Lower leg skin (tissue), 4 donors: ENCODE results near the gene VSTM1. TPM values are rescaled to one million over a fixed set of nuclear protein-coding genes. Genes with fewer than 3 reads are reported as not detected.
"Not testable (repeated sequence)": the region's sequence is repeated elsewhere in the genome, so short reads cannot be mapped to it uniquely, and the experiment has no call there.

Experiments
- DNase-seq, 2 donors: peaks; one replicate each; pipeline ENCODE4 v3.0.0-alpha.2; 2019; ENCODE audit warnings: low spot score in 2 of 2
- H3K4me3 ChIP-seq: fragments of 200-600 bp; sonication (generic); 2 replicates; pipeline ENCODE4 v1.5.1; 2017; ENCODE audit warnings: mild to moderate bottlenecking, low read depth; ENCODE audit not compliant: poor library complexity, severe bottlenecking
- POLR2A ChIP-seq, 2 donors: fragments of 450-650 bp; IDR thresholded peaks; one replicate each; pipeline ENCODE4 v1.6.1; 2016 to 2017; ENCODE audit warnings: antibody characterized with exemption in 2 of 2, mild to moderate bottlenecking in 1 of 2, moderate library complexity in 1 of 2
- WGBS, 2 donors: methylation state at CpG; one replicate each; pipeline ENCODE4 v1.1.5; 2018; 5-methylcytosine and 5-hydroxymethylcytosine counted together
- intact Hi-C: fragments of 100-400 bp; cut with DNase I; formaldehyde crosslinking; loops from one replicate; pipeline ENCODE4 v1.15.0; 2023; ENCODE audit warnings: low total_unique reads
- total RNA-seq, 4 donors: library from RNA; depleted of rRNA; stranded (reverse); fragments of >200 nt; gene quantifications; one replicate each; pipeline ENCODE4 v1.1.0, GENCODE V29; 2016
- TF ChIP-seq, protein P1 (sequence below), 3 donors: fragments of 450-650 bp; IDR thresholded peaks; one replicate each; pipeline ENCODE4 v1.5.1; 2016; ENCODE audit warnings: antibody characterized with exemption in 3 of 3, mild to moderate bottlenecking in 3 of 3, moderate library complexity in 2 of 3

Gene VSTM1
- total RNA-seq, 4 donors from 2014 or later = not detected

DNA sequence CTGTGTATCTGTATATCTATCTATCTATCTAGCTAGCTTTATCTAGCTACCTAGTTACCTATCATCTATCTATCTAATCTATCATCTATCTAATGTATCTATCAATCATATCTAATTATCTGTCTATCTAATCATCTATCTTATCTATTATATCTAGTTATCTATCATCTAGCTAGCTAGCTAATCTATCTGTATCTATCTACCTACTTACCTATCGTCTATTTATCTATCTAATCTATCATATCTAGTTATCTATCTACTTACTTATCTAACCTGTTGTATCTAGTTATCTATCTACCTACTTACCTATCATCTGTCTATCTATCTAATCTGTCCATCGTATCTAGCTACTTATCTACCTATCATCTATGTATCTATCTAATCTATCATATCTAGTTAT, 17.9 kb downstream of the VSTM1 start:
- TF ChIP-seq, protein P1, sequence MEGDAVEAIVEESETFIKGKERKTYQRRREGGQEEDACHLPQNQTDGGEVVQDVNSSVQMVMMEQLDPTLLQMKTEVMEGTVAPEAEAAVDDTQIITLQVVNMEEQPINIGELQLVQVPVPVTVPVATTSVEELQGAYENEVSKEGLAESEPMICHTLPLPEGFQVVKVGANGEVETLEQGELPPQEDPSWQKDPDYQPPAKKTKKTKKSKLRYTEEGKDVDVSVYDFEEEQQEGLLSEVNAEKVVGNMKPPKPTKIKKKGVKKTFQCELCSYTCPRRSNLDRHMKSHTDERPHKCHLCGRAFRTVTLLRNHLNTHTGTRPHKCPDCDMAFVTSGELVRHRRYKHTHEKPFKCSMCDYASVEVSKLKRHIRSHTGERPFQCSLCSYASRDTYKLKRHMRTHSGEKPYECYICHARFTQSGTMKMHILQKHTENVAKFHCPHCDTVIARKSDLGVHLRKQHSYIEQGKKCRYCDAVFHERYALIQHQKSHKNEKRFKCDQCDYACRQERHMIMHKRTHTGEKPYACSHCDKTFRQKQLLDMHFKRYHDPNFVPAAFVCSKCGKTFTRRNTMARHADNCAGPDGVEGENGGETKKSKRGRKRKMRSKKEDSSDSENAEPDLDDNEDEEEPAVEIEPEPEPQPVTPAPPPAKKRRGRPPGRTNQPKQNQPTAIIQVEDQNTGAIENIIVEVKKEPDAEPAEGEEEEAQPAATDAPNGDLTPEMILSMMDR (IDR thresholded peaks at IDR 0.05) = no peak
- no peak for TF ChIP-seq POLR2A (IDR thresholded peaks at IDR 0.05)
- 80 to 82% methylated on average over 2 of the region's 2 CpGs for WGBS, 2 donors
- no peak for DNase-seq
- intact Hi-C loops = no loop called here
- H3K4me3 ChIP-seq = no peak overlapping the region

DNA sequence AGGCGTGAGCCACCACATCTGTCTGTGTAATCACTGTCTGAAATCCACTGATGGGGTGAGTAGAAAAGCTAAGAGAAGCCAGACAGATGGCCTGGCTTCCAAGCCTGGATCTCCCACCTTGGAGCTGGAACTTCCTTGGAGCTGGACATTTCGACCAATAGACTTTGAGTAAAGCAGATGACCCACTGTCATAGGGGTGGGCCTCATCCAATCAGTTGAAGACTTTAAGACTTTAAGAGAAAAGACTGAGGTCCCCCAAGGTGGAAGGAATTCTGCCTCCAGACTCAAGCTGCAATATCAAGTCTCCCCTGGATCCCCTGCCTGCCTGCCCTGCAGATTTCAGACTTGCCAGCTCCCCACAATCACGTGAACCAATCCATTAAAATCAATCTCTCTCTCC, 20.7 kb downstream of the VSTM1 start:
- DNase-seq = no peak
- intact Hi-C loops = no loop called here
- TF ChIP-seq POLR2A (IDR thresholded peaks at IDR 0.05) = no peak
- TF ChIP-seq, protein P1 (IDR thresholded peaks at IDR 0.05) = no peak
- 79 to 80% methylated on average over 3 of the region's 3 CpGs for WGBS, 2 donors
- H3K4me3 ChIP-seq = no peak overlapping the region

DNA sequence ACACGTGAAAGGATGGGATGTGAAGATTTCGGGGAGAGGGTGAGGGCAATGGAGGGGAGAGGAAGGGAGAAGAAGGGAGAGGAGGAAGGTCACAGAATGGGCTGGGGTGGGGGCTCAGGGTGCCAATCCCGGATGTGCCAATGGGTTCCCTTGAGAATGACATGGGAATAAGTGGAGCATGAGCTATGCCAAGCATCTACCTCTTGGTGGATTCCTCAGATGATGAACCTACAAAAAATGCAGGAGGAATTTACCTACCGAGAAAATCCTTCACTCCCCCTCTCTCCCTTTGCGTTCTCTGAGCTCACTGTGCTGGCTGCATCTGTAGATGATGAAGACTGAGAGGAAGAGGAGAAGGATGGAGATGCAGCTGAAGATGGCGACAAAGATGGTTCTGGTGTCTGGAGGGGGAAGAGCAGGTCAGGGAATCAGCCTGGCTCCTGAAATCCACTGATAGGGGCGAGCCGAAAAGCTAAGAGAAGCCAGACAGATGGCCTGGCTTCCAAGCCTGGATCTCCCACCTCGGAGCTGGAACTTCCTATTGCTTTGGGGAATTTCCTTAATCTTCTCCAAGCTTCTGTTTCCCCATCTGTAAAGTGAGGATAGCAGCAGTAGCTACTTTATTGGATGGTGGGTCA, 21.6 kb downstream of the VSTM1 start:
- no peak for TF ChIP-seq POLR2A (IDR thresholded peaks at IDR 0.05)
- TF ChIP-seq, protein P1 (IDR thresholded peaks at IDR 0.05) = no peak
- H3K4me3 ChIP-seq = no peak overlapping the region
- no peak for DNase-seq
- intact Hi-C loops = no loop called here
- WGBS, 2 donors = 60 to 66% methylated on average over 9 of the region's 9 CpGs

DNA sequence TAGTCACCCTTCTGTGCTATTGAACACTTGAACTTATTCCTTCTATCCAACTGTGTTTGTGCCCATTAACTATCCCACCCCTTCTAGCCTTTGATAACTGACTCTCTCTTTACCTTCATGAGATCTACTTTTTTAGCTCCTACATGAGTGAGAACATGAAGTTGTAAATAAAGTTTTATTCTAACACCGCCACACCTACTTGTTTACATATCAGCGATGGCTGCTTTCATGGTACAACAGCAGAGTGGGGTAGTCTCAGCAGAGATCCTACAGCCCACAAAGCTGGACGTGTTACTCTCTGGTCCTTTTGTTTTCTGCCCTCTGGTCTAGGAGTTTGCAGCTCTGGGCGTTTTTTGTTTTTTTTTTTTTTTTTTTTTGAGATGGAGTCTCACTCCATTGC, 23.7 kb downstream of the VSTM1 start:
- DNase-seq = no peak
- H3K4me3 ChIP-seq = no peak overlapping the region
- 80 to 84% methylated on average over 4 of the region's 4 CpGs for WGBS, 2 donors
- intact Hi-C loops = no loop called here
- TF ChIP-seq, protein P1 (IDR thresholded peaks at IDR 0.05) = no peak
- TF ChIP-seq POLR2A (IDR thresholded peaks at IDR 0.05) = no peak

DNA sequence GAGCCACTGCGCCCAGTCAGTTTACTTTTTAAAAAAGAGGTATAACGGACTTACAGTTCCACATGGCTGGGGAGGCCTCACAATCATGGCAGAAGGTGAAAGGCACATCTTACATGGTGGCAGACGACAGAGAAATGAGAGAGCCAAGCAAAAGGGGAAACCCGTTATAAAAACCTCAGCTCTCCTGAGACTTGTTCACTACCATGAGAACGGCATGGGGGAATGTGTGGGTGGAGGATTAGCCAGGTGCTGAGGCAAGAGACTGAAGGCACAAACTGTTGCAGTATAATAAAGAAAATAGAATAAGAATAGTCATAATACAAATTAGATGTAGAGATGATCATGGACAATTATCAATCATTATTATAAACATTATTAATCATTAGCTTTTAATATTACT, 27.2 kb downstream of the VSTM1 start:
- WGBS, 2 donors = 68 to 72% methylated on average over 5 of the region's 5 CpGs
- DNase-seq, intact Hi-C loops, H3K4me3 ChIP-seq: not testable (repeated sequence)

DNA sequence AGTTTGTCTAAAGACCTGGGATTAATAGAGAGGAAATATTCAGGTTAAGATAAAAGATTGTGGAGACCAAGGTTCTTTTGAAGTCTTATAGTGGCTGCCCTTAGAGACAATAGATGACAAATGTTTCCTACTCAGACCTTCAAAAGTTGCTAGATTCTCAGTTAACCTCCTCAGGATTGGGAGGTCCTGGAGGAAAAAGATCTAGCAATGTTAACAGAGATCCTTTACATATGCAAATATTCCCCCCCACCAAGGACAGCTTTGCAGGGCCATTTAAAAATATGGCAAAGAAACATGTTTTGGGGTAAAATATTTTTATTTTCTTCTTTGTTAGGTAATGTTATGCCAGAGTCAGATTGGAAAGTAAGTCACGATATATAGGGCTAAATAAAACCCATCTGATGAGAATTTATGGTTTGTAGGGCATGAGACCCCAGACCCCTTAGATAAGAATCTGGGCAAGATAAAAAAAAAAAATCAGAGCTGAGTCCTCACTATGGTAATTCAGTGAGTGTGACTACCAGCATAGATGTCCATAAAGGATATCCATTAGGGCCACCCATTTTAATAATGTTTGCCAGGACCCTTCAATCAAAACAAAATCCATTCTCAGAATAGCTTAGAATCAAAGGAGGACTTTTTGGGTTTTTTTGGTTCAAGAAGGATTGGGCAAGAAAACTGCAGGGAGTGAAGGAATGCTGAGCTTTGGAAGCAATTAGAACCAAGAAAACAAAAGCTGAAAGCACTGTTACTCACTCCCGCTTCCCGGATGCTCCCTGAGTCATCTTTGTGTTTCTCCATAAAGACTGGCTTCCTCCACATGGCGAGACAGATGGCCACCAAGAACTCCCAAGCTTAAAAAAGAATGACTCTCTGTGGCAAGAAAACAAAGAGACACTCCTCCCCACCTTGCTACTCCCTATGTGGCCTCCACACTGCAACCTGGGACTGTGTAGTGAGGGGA, 28.2 kb downstream of the VSTM1 start:
- WGBS, 2 donors = 46 to 49% methylated on average over 4 of the region's 4 CpGs
- no peak overlapping the region for H3K4me3 ChIP-seq
- no peak for DNase-seq
- TF ChIP-seq, protein P1 (IDR thresholded peaks at IDR 0.05) = no peak
- TF ChIP-seq POLR2A (IDR thresholded peaks at IDR 0.05) = no peak
- intact Hi-C loops = no loop called here
